GM12878 (cell line): Measurements from ENCODE around the gene WDTC1. TPM values are rescaled to one million over a fixed set of nuclear protein-coding genes. Genes with fewer than 3 reads are reported as not detected.

Experiments
- ATAC-seq: fragments of 200-7000 bp; cut with Tn5 transposase; 3 replicates; pipeline ENCODE4 v1.9.1; 2020; ENCODE audit warnings: mild to moderate bottlenecking, moderate library complexity
- BruUV-seq: library from RNA; stranded (reverse); fragments of 400-500 nt; replicated peaks from 2 replicates; lab custom pipeline; 2021; lab: Mats Ljungman, UMichigan
- CTCF ChIA-PET: fragments of 300-600 bp; sonication (Branson Sonifier 250); formaldehyde crosslinking; extraction: SDS; loops from one replicate; lab custom pipeline; 2021; ENCODE audit warnings: inconsistent platforms; lab: Yijun Ruan, JAX
- POLR2A ChIA-PET: fragments of 350-600 bp; formaldehyde crosslinking; extraction: SDS; loops from one replicate; lab custom pipeline; 2021; ENCODE audit warnings: inconsistent platforms; lab: Charles Lee
- RAD21 ChIA-PET: fragments of 300-600 bp; sonication (Branson Sonifier 250); formaldehyde crosslinking; loops from one replicate; lab custom pipeline; 2023; ENCODE audit warnings: antibody characterized with exemption; ENCODE audit not compliant: unreplicated experiment; lab: Charles Lee
- SMC1A ChIA-PET: fragments of 300-600 bp; sonication (Branson Sonifier 250); formaldehyde crosslinking; loops from one replicate; lab custom pipeline; 2023; ENCODE audit not compliant: unreplicated experiment, uncharacterized antibody; lab: Charles Lee
- DNase-seq: peaks from one replicate; pipeline ENCODE4 v3.0.0-alpha.2; 2011; ENCODE audit warnings: low read depth, low spot score
- FAIRE-seq: peaks from 3 replicates; lab custom pipeline; 2011; peaks lifted over from hg19 to GRCh38; lab: Jason Lieb, UNC
- H2AFZ ChIP-seq: 2 replicates; pipeline ENCODE4 v1.6.0; 2011; ENCODE audit warnings: low read depth, low read length, control low read depth; ENCODE audit not compliant: control insufficient read depth
- H3K27ac ChIP-seq: 2 replicates; pipeline ENCODE4 v1.5.1; 2011; ENCODE audit warnings: control low read depth; ENCODE audit not compliant: control insufficient read depth, insufficient read depth
- H3K27me3 ChIP-seq, 2 experiments: replicated peaks in 1 of 2; 2 replicates each; pipeline versions ENCODE4 v1.6.0 to v1.6.1; 2011; ENCODE audit warnings: low read length in 1 of 2; ENCODE audit not compliant: control insufficient read depth in 2 of 2, insufficient read depth in 2 of 2
- H3K36me3 ChIP-seq, 2 experiments: 2 replicates each; pipeline ENCODE4 v1.5.1; 2011; ENCODE audit warnings: low read length in 1 of 2; ENCODE audit not compliant: control insufficient read depth in 2 of 2, insufficient read depth in 2 of 2
- H3K4me1 ChIP-seq: 2 replicates; pipeline ENCODE4 v1.6.1; 2011; ENCODE audit warnings: mild to moderate bottlenecking, low read length, moderate library complexity, mixed read lengths; ENCODE audit not compliant: control insufficient read depth, insufficient read depth
- H3K4me2 ChIP-seq: 2 replicates; pipeline ENCODE4 v1.6.0; 2011; ENCODE audit warnings: control low read depth; ENCODE audit not compliant: control insufficient read depth, insufficient read depth
- H3K4me3 ChIP-seq: fragments of 200-600 bp; sonication (generic); 2 replicates; pipeline ENCODE4 v1.5.1; 2016
- H3K79me2 ChIP-seq: 2 replicates; pipeline ENCODE4 v1.6.0; 2011; ENCODE audit warnings: low read length; ENCODE audit not compliant: control insufficient read depth, insufficient read depth
- H3K9ac ChIP-seq: 2 replicates; pipeline ENCODE4 v1.8.0; 2011; ENCODE audit warnings: low read length, control low read depth, mixed read lengths; ENCODE audit not compliant: control insufficient read depth, insufficient read depth
- H3K9me3 ChIP-seq: replicated peaks from 3 replicates; pipeline ENCODE4 v1.5.1; 2011; ENCODE audit warnings: mild to moderate bottlenecking, low read length; ENCODE audit not compliant: control insufficient read depth, insufficient read depth
- H4K20me1 ChIP-seq: 2 replicates; pipeline ENCODE4 v1.6.0; 2011; ENCODE audit not compliant: control insufficient read depth, insufficient read depth
- ATF7 ChIP-seq: fragments of 450-650 bp; IDR thresholded peaks from 2 replicates; pipeline ENCODE4 v1.6.1; 2016; ENCODE audit warnings: low read depth, mild to moderate bottlenecking
- BHLHE40 ChIP-seq, 2 experiments: fragments of 450-650 bp in 1 of 2; IDR thresholded peaks; 2 replicates each; pipeline ENCODE4 v1.6.1; 2011 to 2017; ENCODE audit warnings: low read depth in 2 of 2, borderline replicate concordance in 1 of 2, improper control_type of control experiment in 1 of 2, low read length in 1 of 2, mild to moderate bottlenecking in 1 of 2
- CBX5 ChIP-seq: sonication (generic); IDR thresholded peaks from 2 replicates; pipeline ENCODE4 v1.6.1; 2016; ENCODE audit warnings: low read depth, moderate library complexity, mild to moderate bottlenecking, inconsistent platforms
- CHD1 ChIP-seq: IDR thresholded peaks from 2 replicates; pipeline ENCODE4 v1.6.1; 2012; ENCODE audit warnings: low read depth, low read length, improper control_type of control experiment
- EED ChIP-seq: sonication (generic); IDR thresholded peaks from 2 replicates; pipeline ENCODE4 v1.6.1; 2016; ENCODE audit warnings: antibody characterized with exemption, low read depth
- IRF5 ChIP-seq: fragments of 450-650 bp; IDR thresholded peaks from 2 replicates; pipeline ENCODE4 v1.6.1; 2017; ENCODE audit warnings: borderline replicate concordance
- MTA3 ChIP-seq: IDR thresholded peaks from 2 replicates; pipeline ENCODE4 v1.6.1; 2012; ENCODE audit warnings: low read length, inconsistent platforms, borderline replicate concordance
- MYC ChIP-seq: IDR thresholded peaks from 2 replicates; pipeline ENCODE4 v1.6.1; 2011; ENCODE audit warnings: mild to moderate bottlenecking, low read length, moderate library complexity, inconsistent platforms; ENCODE audit not compliant: insufficient read depth, insufficient replicate concordance, insufficient read length, severe bottlenecking
- NR2F1 ChIP-seq: fragments of 450-650 bp; conservative IDR thresholded peaks from 2 replicates; pipeline ENCODE4 v1.6.1; 2017; ENCODE audit warnings: mild to moderate bottlenecking
- WGBS: methylation state at CpG from one replicate; pipeline ENCODE4 v1.1.6; 2016; ENCODE audit warnings: low lambda C conversion rate; ENCODE audit not compliant: insufficient replicate concordance, insufficient coverage; ENCODE audit errors: missing lambda C conversion rate; 5-methylcytosine and 5-hydroxymethylcytosine counted together
- in situ Hi-C: fragments of 300-500 bp; cut with MboI; formaldehyde crosslinking; loops from 9 replicates; pipeline ENCODE4 v1.14.3; 2018; ENCODE audit warnings: mixed read lengths
- intact Hi-C: fragments of 100-400 bp; cut with micrococcal nuclease; formaldehyde crosslinking; loops from one replicate; pipeline ENCODE4 v1.14.2; 2022; ENCODE audit not compliant: unreplicated experiment
- polyA plus RNA-seq, 11 experiments: library from polyadenylated mRNA; depleted of rRNA in 4 of 11; unstranded in 6 of 11; stranded (reverse) in 5 of 11; fragments of >200 nt; fragmentation: Nextera tagmentation in 4 of 11; fragmentation: Illumina TruSeq in 1 of 11; extraction: Ambion mirVana in 4 of 11; extraction: Trizol in 1 of 11; gene quantifications; 1 replicate in 1 of 11; 2 replicates in 10 of 11; pipeline versions ENCODE4 v1.2.1 to v1.2.3, GENCODE V29; 2011 to 2016; ENCODE audit warnings: inconsistent platforms in 2 of 11, missing spikeins in 2 of 11, low read depth in 1 of 11
- total RNA-seq, 4 experiments: library from RNA; depleted of rRNA in 3 of 4; stranded (reverse); fragments of >200 nt in 3 of 4; fragmentation: Illumina TruSeq in 1 of 4; extraction: Trizol in 1 of 4; gene quantifications; 2 replicates each; pipeline versions ENCODE4 v1.2.1 to v1.2.3, GENCODE V29; 2013 to 2021

Gene WDTC1
- total and polyA plus RNA-seq, 10 of the 15 experiments (the other 5 are each of a cell fraction or from before 2014, with no cell fraction given): 0.21 to 28.7 (median 7.6) TPM

GRCh38 chr1:27267153-27267552, 32.7 kb downstream of the WDTC1 start:
- Histone ChIP-seq H3K4me1 (no peaks in the 10 kb centered on the region), H4K20me1 (no peaks in the 10 kb centered on the region), H3K27ac (no peak overlapping the region), H3K4me3 (no peak overlapping the region), H3K79me2 (no peaks in the 10 kb centered on the region), H2AFZ (no peak overlapping the region), H3K9ac (no peak overlapping the region), H3K27me3 (no peaks in the 10 kb centered on the region), H3K36me3 (no peaks in the 10 kb centered on the region), H3K4me2 (no peak overlapping the region), H3K9me3 (no peaks in the 10 kb centered on the region)
- no peak for DNase-seq
- no peak for ATAC-seq
- in situ Hi-C loops: no loop called here
- CTCF ChIA-PET: interaction anchor here (0.8 to 2.3 kb wide), 10 partner anchors 8 to 164 kb away, joined by 3 to 8 read pairs (median 4); no protein-coding TSS in a partner anchor
- RAD21 ChIA-PET: interaction anchor here (0.7 to 1.8 kb wide), 4 partner anchors 15 to 234 kb away, joined by 3 to 8 read pairs (median 3); no protein-coding TSS in a partner anchor
- POLR2A ChIA-PET: interaction anchor here (0.6 to 1.3 kb wide), 3 partner anchors 15 to 267 kb away, joined by 3 to 9 read pairs (median 6); no protein-coding TSS in a partner anchor
- 75% methylated on average over 5 of the region's 5 CpGs for WGBS
- no peak for TF ChIP-seq BHLHE40 (IDR thresholded peaks at IDR 0.05; ENCODE audit: borderline replicate concordance in 1 of 2, low read depth in 2 of 2, low read length in 1 of 2)
- FAIRE-seq: no peak
- BruUV-seq: no TSS peak
- SMC1A ChIA-PET: interaction anchor here (0.6 to 1.8 kb wide), 11 partner anchors 9 to 178 kb away, joined by 3 to 10 read pairs (median 4); no protein-coding TSS in a partner anchor
- intact Hi-C loops: no loop called here

GRCh38 chr1:27269276-27269675, 34.8 kb downstream of the WDTC1 start:
- BruUV-seq: no TSS peak
- H3K4me3 ChIP-seq: no peak overlapping the region
- 81% methylated on average over 4 of the region's 4 CpGs for WGBS
- no peak for DNase-seq
- CTCF ChIA-PET: interaction anchor here (0.7 to 2.2 kb wide), 2 partner anchors 15 to 44 kb away, joined by 3 to 6 read pairs; no protein-coding TSS in a partner anchor
- H3K4me2 ChIP-seq: no peak overlapping the region
- H4K20me1 ChIP-seq: no peaks in the 10 kb centered on the region
- no peaks in the 10 kb centered on the region for H3K27me3 ChIP-seq
- H3K79me2 ChIP-seq: no peaks in the 10 kb centered on the region
- ATAC-seq: no peak
- no peak overlapping the region for H3K27ac ChIP-seq
- no peak overlapping the region for H2AFZ ChIP-seq
- no peak overlapping the region for H3K9ac ChIP-seq
- H3K9me3 ChIP-seq: no peaks in the 10 kb centered on the region
- no peak for TF ChIP-seq MTA3
- TF ChIP-seq MYC: no peak
- TF ChIP-seq IRF5: no peak
- no peak for TF ChIP-seq CBX5
- TF ChIP-seq ATF7: no peak
- TF ChIP-seq EED: no peak
- TF ChIP-seq NR2F1: no peak
- no peak for TF ChIP-seq CHD1
- SMC1A ChIA-PET: interaction anchor here (1.3 kb wide), 1 partner anchor 13 kb away, joined by 3 read pairs; no protein-coding TSS in a partner anchor
- H3K36me3 ChIP-seq: no peaks in the 10 kb centered on the region
- intact Hi-C loops: no loop called here
- H3K4me1 ChIP-seq: no peaks in the 10 kb centered on the region
- POLR2A ChIA-PET: no interaction called here
- FAIRE-seq: no peak
- RAD21 ChIA-PET: no interaction called here
- in situ Hi-C loops: no loop called here
